Activated naive CD8-positive, alpha-beta T cell treated with anti-CD3 and anti-CD28 coated beads, Interleukin-2, amount 50 U/mL, for 16 hours (primary cell): ENCODE results near the gene PSME3.
"Not testable (repeated sequence)": the region's sequence is repeated elsewhere in the genome, so short reads cannot be mapped to it uniquely, and the experiment has no call there.

Source experiments
- DNase-seq: peaks from one replicate; pipeline ENCODE4 v3.0.0-alpha.2; 2020; ENCODE audit warnings: low read depth, low spot score

PSME3 gene

GRCh38 chr17:42878123-42878880 lies 45.1 kb downstream of the PSME3 start:
- DNase-seq = no peak

DNA sequence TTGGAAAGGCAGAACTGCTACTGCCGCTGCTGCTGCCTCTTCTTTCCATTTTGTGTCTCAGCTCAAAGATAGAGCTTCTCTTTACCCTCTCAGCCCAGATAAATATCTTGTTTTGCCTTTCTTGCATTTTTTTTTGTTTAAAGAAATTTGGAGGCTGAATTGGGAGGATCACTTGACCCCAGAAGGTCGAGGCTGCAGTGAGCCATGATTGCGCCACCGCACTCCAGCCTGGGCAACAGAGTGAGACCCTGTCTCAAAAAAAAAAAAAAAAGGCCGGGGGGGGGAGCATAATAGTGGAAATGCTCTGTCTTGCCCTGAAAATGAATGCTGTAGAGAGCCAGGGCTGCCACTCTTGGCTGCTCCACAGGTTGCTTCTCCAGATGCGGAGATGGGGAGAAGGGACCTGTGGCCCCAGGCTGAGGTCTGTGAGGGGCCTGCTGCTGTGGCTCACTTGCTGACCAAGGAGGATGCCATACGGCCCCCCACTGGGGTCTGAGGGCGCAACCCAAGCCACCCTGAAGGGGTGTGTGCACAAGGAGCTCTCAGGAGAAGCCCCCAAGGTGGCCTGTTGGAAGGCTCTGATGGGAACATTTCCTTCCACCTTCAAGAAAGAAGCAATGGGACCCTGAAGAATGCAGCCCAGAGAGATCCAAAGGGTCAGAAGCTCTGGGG lies 45.9 kb downstream of the PSME3 start:
- no peak for DNase-seq

- no peak for DNase-seq
These were observed 46.4 kb downstream of the PSME3 start for GRCh38 chr17:42879596-42879985.

- no peak for DNase-seq
These were observed 47.6 kb downstream of the PSME3 start for GRCh38 chr17:42880776-42881310.

GRCh38 chr17:42881706-42882105 lies 48.5 kb downstream of the PSME3 start:
- DNase-seq = not testable (repeated sequence)

- DNase-seq = no peak
These were observed 49.0 kb downstream of the PSME3 start for GRCh38 chr17:42882166-42882565.

GRCh38 chr17:42883802-42884558 lies 50.8 kb downstream of the PSME3 start:
- no peak for DNase-seq

GRCh38 chr17:42885806-42886205 lies 52.6 kb downstream of the PSME3 start:
- not testable (repeated sequence) for DNase-seq

DNA sequence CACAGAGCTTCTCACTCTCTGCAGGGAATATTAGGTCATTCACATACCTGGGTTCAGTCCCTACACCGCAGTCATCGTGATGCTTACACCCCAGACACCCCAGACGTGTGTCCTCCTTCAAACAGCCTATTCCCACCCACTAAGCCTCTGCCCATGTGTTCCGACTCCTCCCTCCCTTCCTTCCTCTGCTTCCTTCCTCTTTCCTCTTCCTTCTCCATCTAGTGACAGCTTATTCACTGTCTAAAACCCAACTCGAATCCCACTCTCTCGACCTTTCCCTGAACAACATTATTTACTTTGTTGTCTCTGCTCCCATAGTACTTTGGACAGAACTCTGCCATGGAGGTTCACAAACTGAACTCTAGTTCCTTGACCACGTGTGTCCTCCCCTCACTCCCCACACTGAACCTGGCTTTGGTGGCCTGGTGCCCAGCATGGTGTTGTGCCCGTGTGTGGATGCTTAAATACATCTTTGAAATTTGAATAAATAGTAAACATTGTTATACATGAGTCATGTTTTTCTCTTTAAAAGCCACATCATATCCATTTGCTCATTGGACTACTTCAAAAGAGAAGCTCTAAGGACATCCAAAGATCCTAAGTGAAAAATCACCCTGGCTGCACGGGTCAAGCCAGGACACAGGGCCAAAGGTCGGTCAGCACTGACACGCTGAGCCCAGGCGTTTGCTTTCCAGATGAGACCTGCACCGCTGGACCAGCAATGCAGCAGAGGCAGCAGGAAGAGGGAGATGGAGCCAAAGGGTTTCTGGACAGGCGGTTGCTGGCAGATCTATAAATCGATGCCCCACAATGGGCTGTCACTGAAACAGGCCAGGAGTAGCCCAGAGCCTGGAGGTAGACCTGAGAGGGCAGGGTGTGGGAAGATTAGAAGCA lies 53.3 kb downstream of the PSME3 start:
- no peak for DNase-seq

GRCh38 chr17:42889809-42890208 lies 56.6 kb downstream of the PSME3 start:
- DNase-seq = no peak

GRCh38 chr17:42891539-42892152 lies 58.4 kb downstream of the PSME3 start:
- no peak for DNase-seq

- no peak for DNase-seq
These were observed 60.2 kb downstream of the PSME3 start for GRCh38 chr17:42893359-42893758.
